H54 (cell line): ENCODE results near the gene NR5A1.

Experiments used
- DNase-seq: peaks from one replicate; pipeline ENCODE4 v3.0.0; 2011; ENCODE audit warnings: low spot score, mixed read lengths; ENCODE audit not compliant: insufficient read length
- FAIRE-seq: peaks from 3 replicates; lab custom pipeline; 2011; peaks lifted over from hg19 to GRCh38; lab: Jason Lieb, UNC
- POLR2A ChIP-seq: IDR thresholded peaks from 2 replicates; pipeline ENCODE4 v1.6.1; 2011; ENCODE audit warnings: low read depth, mild to moderate bottlenecking, low read length

The NR5A1 gene

GRCh38 chr9:124477211-124477647 lies 30.0 kb downstream of the NR5A1 start:
- DNase-seq = no peak
- no peak for TF ChIP-seq POLR2A
- no peak for FAIRE-seq

GRCh38 chr9:124475868-124476690 lies 31.1 kb downstream of the NR5A1 start:
- TF ChIP-seq POLR2A = no peak
- FAIRE-seq (no peak), DNase-seq (no peak)

DNA sequence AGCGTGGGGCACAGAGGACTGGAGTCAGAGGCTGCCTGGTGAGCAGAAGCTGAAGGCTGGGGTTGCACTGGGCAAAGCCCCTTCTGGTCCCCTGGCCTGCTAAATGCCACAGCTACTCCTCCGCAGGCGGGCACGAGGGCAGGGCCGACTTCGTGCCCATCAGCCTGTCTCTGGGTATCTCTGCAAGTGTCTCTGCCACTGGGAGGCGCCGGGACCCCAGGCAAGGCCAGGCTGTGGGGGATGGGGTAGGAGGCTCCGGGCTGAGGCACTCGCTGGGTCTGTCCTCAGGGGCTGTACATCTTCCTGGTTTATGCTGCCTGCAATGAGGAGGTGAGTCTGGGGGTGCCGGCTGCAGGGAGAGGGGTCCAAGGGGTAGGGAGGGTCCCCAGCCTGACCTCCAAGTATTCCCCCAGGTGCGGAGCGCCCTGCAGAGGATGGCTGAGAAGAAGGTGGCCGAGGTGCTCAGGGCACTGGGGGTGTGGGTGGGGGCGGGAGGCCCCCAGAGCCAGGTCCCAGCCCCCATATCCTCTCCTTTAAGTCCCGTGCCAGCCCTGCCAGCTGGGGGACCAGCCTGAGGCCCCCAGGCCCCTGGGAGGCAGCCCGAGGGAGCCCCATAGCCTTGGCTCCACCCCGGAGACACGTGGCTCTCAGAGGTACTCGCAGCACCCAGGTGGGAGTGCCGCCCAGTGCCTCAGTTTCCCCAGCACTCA lies 31.9 kb downstream of the NR5A1 start:
- DNase-seq = no peak
- TF ChIP-seq POLR2A = no peak
- FAIRE-seq = no peak

DNA sequence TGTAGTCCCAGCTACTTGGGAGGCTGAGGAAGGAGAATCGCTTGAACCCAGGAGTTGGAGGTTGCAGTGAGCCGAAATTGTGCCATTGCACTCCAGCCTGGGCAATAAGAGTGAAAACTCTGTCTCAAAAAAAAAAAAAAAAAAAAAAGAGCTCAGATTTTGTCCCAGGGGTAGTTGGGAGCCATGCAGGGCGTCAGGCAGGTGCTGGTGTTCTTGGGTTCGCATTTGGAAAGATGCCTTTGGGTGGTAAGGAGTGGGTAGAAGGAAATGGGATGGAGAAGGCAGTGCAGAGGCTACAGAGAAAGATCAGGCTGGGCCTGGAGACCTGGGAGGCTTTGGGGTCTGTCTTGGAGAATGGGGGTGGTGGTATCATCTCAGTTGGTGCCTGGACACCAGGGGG lies 33.0 kb downstream of the NR5A1 start:
- FAIRE-seq = no peak
- TF ChIP-seq POLR2A = no peak
- DNase-seq = no peak

- FAIRE-seq = no peak
- TF ChIP-seq POLR2A = no peak
- DNase-seq = no peak
These were observed 33.9 kb downstream of the NR5A1 start for GRCh38 chr9:124473310-124473709.

DNA sequence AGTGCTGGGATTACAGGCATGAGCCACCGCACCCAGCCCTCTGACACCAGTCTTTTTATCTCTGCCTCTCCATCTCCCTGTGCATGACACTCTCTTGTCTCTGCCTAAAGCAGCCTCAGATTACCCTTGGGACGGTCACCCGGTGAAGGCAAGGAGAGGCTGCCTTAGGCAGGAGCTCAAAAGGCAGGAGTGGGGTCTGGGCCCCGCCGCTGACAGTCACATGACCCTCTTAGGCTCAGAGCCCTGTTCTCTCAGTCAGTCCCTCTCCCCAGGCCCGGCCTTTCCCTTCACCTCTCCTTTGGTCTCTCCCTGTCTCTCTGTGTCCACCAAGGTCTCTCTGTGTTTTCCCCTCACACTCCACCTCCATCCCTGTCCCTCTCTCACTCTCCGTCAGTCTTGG lies 34.4 kb downstream of the NR5A1 start:
- no peak for DNase-seq
- FAIRE-seq = no peak
- TF ChIP-seq POLR2A = no peak

GRCh38 chr9:124471761-124472160 lies 35.4 kb downstream of the NR5A1 start:
- FAIRE-seq = no peak
- no peak for TF ChIP-seq POLR2A
- no peak for DNase-seq

DNA sequence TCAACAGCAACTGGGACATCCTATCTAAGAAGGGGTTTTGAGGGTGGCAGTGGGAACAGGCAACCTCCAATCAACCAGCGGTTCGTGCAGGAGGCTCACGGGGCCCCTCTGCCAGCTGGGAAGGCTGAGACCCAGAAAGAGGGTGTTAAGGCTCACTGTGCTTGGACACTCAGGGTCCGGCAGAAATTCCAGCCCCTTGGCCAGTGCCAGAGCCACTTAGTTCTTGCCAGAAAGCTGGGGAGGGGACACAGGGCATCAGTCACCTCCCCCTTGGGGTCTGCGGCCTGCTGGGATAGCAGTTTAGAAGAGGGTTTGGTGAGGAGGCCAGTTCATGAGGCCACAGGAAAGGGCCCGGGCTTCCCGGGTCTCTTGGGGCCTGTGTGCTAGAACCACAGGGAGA lies 36.5 kb downstream of the NR5A1 start:
- no peak for FAIRE-seq
- no peak for TF ChIP-seq POLR2A
- DNase-seq = no peak

DNA sequence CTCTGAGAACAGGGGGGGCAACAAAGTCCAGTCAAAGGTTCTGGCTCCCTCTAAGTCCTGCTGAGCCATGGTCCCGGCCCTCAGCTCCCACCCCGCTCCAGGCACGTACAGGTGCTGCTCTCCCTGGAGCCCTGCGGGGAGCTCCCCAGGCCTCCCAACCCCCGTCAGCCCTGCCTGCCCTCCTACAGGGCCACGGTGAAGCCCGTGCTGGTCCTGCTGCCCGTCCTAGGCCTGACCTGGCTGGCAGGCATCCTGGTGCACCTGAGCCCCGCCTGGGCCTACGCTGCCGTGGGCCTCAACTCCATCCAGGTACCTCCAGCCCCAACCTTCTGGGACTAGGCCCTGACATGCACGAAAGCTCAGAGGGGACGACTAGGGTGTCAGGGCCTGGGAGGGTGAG lies 36.9 kb downstream of the NR5A1 start:
- no peak for TF ChIP-seq POLR2A
- no peak for DNase-seq
- FAIRE-seq = no peak

DNA sequence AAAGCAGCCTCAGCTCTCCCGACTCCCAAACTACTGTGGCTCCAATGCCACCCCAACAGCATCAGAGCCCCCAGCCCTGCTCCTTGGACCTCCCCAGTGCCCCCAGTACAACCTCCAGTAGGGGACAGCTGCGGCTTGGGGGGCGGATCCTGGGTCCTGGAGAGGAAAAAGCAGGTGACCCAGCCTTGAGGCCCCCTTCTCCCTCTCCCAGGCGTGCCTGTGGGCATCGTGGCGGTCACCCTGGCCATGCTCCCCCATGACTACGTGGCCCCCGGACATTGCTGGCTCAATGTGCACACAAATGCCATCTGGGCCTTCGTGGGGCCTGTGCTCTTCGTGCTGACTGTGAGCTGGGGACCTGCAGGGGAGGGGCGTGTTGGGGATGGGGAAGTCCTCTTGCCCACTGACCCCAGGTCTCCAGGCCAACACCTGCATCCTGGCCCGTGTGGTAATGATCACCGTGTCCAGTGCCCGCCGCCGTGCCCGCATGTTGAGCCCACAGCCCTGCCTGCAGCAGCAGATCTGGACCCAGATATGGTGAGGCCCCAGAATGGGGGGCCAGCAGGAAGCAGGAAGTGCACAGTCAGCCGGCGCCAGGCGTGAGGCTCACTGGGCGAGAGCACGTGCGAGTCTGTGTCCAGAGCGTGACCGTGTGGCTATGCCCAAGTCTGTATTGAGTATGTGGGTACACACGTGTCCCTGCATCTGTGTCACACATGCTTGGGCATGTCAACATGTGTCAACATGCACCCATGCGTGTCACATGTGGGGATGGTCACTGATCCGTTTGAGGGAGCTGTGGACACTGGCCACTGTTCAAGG lies 38.0 kb downstream of the NR5A1 start:
- no peak for TF ChIP-seq POLR2A
- no peak for FAIRE-seq
- DNase-seq = no peak

GRCh38 chr9:124468061-124468740 lies 39.0 kb downstream of the NR5A1 start:
- DNase-seq (no peak), FAIRE-seq (no peak)
- TF ChIP-seq POLR2A = no peak

GRCh38 chr9:124467410-124468060 lies 39.7 kb downstream of the NR5A1 start:
- FAIRE-seq = no peak
- no peak for TF ChIP-seq POLR2A
- DNase-seq = no peak

DNA sequence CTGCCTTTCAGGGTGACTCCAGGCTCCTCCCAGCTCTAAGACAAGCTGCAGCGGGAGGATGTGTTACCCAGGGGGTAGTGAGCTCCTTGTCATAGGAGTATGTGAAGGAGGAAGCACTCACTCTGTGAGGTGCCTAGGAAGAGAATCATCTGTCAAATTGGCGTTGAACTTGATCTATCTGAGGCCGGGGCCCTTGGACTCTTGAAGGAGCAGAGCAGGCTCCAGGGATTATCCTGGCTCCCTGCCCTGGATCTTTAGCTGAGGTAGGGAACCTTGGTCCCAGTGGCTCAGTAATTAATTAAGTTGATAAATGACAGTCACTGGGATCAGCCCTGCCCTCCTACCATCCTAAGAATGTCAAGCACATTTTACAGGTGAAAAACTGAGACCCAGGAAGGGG lies 41.5 kb downstream of the NR5A1 start:
- FAIRE-seq (no peak), DNase-seq (no peak)
- no peak for TF ChIP-seq POLR2A
